Coronary artery (tissue), 2 donors: Measurements from ENCODE around the gene MRPL20.
A peak's percentile ranks its signal among the peaks of the same experiment; 100 is the strongest.

Experiments used
- DNase-seq: peaks from one replicate; pipeline ENCODE4 v3.0.0-alpha.2; 2017; ENCODE audit warnings: low spot score
- H3K27ac ChIP-seq, 2 donors: fragments of 200-600 bp; sonication (generic); one replicate each; pipeline ENCODE4 v1.5.1; 2016 to 2019
- H3K4me3 ChIP-seq: fragments of 200-600 bp; sonication (generic); 2 replicates; pipeline ENCODE4 v1.5.1; 2016; ENCODE audit warnings: mild to moderate bottlenecking, moderate library complexity
- TF ChIP-seq, protein P1 (sequence below): fragments of 200-600 bp; sonication (generic); IDR thresholded peaks from one replicate; pipeline ENCODE4 v1.5.1; 2019; ENCODE audit warnings: antibody characterized with exemption

The MRPL20 gene

DNA sequence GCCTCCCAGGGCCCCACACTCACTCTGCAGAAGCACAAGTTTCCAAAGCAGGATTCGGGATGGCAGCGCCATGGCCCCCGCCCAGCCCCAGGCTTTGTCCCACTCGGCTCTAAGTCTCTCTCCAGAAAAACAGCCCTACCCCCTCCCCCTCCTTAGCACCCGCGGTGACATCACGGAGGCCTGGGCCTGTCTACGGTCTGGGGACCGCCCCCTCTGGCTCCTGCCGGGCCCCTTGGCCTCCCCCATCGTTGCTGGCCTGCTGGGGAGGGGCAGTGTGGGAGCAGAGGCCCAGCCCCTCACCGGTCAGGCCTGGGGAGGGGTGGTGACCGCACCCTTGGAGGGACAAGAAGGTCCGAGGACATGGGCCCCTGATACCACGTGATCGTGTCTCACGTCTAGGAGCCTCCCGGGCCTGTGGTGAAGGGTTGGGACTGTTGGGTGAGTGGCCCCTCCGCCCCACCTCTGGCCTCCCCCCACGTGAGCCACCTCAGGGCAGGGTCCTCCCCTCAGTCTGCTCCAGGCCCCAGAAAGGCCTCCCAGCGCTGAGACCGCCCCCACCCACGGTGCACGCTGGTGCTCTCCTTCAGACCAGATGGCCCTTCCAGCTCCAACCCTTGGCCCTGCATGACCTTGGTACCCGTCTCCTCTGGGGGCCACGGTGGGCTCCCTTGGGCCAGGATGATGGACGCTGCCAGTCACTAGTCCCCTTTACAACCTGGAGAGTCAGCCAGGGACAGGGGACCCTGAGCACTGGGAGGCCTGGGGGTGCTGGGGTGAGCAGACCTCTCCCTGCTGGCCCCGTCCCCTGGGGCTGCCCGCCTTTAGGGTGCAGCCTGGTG lies 48.4 kb downstream of the MRPL20 start, which contains the start of gene MXRA8:
Gene MXRA8 (minus strand): TSS at position 123 of the 839 bp plus-strand sequence. CDS start 51 bp downstream, at position 72.
- peak within 1 kb of the TSS; percentile 78 for H3K4me3 ChIP-seq
- TF ChIP-seq, protein P1, sequence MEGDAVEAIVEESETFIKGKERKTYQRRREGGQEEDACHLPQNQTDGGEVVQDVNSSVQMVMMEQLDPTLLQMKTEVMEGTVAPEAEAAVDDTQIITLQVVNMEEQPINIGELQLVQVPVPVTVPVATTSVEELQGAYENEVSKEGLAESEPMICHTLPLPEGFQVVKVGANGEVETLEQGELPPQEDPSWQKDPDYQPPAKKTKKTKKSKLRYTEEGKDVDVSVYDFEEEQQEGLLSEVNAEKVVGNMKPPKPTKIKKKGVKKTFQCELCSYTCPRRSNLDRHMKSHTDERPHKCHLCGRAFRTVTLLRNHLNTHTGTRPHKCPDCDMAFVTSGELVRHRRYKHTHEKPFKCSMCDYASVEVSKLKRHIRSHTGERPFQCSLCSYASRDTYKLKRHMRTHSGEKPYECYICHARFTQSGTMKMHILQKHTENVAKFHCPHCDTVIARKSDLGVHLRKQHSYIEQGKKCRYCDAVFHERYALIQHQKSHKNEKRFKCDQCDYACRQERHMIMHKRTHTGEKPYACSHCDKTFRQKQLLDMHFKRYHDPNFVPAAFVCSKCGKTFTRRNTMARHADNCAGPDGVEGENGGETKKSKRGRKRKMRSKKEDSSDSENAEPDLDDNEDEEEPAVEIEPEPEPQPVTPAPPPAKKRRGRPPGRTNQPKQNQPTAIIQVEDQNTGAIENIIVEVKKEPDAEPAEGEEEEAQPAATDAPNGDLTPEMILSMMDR: no peak
- no peak for DNase-seq
- peak within 1 kb of the TSS; percentile 81 to 95 for H3K27ac ChIP-seq

DNA sequence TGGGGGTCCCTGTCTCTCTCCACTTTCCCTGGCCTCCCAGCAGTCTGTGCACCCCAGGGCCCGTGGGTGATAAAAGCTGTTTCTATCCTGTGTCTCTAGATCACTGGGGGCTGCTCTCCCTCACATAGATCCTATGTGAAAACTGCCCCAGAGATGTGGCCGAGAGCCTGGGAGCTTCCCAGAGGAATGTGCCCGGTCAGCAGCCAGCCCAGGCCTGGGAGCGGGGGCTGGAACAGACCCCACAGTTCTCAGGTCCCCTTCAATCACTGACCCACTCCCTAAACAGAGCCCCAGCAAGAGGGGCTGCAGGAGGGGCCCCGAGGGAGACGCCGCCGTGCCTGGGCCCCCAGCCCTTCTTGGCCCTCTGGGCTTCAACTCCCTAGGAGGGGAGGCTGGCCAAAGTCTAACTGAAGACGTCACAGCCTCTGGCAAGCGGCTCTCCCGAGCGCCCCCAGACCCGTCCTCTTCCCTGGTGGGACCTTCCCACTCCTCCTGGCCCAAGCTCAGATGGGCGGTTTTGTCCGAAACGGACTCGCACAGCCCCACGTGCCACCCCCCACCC lies 49.1 kb downstream of the MRPL20 start:
- Histone ChIP-seq H3K27ac (peak overlapping the region; percentile 81 to 95), H3K4me3 (peak overlapping the region; percentile 78)
- TF ChIP-seq, protein P1: no peak
- DNase-seq: no peak

DNA sequence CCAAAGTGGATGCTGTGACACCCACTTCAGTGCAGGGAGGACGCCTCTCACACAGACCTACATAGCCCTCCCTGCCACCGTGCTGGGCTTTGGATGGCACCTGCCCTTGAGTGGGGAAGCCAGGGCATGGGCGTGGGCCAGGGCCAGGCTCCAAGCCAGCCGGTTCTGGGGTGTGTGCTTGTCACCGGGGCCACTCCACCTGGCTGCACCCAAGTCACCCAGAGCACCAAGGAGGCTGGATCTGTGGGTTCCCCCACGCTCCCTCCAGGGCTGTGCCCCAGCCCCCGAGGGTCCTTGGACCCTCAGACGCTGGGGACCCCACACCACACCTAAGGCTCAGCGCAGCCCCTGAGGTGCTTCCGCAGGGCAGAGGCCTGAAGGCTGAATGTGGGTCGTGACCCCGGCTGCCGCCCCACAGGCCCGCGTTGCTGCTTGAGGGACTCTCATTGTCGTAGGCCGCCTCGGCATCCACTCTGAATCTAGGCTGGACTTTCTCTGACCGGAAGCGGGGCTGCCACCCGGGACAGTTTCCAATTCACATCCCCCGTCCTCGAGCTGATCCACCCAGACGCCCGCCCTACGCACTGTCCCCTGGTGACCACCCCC lies 50.2 kb downstream of the MRPL20 start:
- TF ChIP-seq, protein P1: no peak
- peak overlapping the region; percentile 81 to 95 for H3K27ac ChIP-seq
- DNase-seq: no peak
- peak overlapping the region; percentile 78 for H3K4me3 ChIP-seq

DNA sequence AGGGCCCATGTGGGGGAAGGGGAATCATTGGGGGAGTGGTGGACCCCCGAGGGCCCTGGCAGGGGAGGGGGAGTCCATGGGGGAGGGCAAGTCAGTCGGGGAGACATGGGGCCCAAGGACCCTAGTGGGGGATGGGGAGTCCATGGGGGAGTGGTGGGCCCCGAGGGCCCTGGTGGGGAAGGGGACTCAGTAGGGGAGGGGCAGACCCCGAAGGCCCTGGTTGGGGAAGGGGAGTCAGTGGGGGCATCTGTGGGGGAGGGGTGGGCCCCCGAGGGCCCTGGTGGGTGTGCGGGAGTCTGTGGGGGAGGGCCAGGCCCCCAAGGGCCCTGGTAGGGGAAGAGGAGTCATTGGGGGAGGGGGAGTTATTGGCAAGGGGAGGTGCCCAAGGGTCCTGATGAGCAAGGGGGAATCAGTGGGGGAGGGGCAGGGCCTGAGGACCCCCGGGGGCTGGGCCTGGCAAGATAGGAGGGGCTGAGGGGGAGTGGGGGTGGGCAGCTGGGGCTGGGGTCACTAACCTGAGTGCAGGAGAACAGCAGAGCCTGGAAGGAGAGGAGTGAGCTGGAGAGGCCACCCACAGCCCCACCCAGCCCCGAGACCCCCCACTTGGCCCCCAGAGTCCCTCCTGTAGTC lies 50.8 kb downstream of the MRPL20 start:
- no peak for DNase-seq
- peak overlapping the region; percentile 81 to 95 for H3K27ac ChIP-seq
- H3K4me3 ChIP-seq: peak overlapping the region; percentile 78

DNA sequence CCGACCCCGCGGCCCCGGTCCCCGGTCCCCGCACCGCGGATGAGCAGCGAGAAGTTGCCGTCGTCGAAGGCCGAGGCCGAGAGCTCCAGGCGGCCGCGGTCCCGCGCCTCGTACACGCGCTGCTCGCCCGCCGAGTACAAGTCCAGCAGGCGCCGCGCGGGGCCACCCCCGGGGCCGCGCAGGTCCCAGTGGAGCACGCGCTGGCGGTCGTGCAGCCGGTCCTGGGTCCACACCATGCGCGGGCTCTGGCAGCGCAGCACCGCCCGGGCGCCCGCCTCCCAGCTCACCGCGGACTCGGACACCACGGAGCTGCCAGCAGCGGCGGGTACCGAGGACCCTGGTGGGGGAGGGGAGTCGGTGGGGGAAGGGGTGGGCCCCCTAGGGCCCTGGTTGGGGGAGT lies 51.7 kb downstream of the MRPL20 start:
- TF ChIP-seq, protein P1: no peak
- Histone ChIP-seq H3K27ac (peak overlapping the region; percentile 81 to 95), H3K4me3 (peak overlapping the region; percentile 78)
- no peak for DNase-seq

More for the DNA sequence above, 50.8 kb downstream of the MRPL20 start:
- TF ChIP-seq, protein P1: no peak

DNA sequence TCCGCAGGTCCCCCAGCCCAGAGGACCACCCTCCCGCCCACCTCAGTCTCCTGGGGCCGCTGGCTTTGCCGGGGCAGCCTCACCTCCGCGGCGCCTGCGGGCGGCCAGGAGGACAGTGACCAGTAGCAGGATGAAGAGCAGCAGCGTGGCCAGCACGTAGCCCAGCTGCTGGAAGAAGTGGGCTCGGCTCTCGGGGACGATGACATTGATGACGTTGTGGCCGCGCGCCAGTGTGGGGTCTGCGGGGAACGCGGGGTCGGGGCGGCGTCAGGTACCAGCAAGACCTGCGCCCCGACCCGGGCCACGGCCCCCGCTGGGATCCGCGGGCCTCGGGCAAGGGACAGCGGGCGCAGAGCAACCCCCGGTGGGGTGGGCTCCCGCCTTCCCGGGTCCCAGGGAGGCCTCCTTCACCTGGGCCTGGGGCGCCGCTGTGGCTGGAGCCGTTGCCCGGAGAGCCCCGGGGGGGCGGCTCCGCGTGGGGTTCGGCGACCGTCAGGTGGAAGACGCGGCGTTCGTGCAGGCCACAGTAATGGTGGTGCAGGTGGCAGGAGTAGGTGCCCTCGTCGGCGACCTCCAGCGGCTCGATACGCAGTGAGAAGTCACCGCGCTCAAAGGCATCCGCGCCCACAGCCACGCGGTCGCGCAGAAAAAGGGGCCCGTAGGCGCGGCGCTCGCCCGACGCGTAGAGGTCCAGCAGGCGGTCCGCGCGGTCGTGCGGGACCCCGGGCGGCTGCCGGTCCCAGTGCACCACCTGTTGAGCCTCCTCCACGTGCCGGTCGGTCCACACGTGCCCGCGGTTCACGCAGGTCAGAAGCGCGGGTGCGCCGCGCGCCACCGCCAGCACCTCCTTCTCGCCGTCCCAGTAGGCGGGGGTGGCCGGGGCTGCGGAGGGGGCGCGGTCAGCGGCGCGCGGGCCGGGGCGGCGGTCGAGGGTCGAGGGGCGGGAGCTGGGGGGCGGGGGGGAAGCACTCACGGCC lies 52.5 kb downstream of the MRPL20 start:
- peak overlapping the region; percentile 78 for H3K4me3 ChIP-seq
- no peak for DNase-seq
- H3K27ac ChIP-seq: peak overlapping the region in 1 of 2 donors; percentile 95
- TF ChIP-seq, protein P1: no peak
